Activated T-cell treated with anti-CD3 and anti-CD28 coated beads for 1 hour (primary cell): ENCODE measurements around the gene ANXA11.
"Not testable (repeated sequence)": the region's sequence is repeated elsewhere in the genome, so short reads cannot be mapped to it uniquely, and the experiment has no call there.

ENCODE experiments used
- DNase-seq: peaks from one replicate; pipeline ENCODE4 v3.0.0-alpha.2; 2020; ENCODE audit warnings: low read depth

ANXA11 gene

DNA sequence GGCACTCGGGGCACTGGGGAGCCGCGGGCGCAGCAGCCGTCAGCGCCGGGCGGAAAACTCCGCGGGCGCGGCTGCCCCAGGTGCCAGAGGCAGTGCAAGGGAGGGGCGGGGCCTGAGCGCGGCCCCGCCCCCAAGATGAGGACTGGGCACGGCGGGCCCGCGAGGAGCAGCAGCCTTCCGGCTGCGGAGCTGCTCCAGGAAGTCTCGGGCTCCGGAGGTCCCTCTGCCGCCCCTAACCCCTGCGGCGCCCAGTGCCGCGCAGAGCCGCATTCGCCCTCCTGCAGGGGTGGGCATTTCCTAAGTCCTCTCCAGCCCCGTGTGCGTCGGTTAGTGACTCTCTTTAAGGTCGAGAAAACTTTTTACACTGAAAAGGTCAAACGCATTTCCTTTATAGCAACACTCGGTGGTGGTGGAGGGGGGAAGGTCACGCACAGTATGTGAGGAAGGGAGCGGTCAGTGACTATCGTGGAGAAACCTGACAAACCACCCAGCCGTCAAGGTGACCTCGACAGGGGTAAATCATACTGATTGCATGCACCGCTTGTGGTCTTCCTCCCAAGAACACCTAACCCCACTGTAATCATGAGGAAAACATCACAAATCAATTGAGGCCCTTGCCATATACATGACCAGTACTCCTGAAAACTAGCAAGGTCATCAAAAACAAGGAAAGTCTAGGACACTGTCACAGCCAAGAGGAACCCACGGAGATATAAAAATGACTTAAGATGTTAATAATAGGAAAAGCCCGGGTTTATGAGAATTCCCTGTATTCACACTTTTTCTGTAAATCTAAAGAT lies at the start of gene ANXA11:
TSS of gene ANXA11 (minus strand) at position 61 of the 800 bp plus-strand sequence. CDS start 32,676 bp downstream, outside the sequence.
- peak; percentile 84 for DNase-seq

DNA sequence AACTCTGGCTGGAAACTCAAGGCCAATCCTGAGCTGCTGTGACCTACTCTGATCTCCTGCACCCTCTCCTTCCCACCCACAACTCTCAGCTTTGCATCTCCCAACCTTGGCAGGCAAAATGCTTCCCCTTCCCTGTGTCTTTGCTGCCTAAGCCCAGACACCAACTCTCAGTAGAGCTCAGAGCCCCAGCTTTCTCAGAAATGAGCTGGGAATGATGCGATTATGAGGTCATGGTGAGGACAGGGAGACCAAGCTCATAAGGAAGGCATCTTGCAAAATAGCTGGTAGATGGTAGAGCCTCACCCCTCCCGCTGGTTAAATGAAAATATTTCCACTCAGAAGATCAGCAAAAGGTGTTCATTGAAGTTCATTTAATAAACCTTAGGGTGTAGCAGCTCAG lies 49.4 kb upstream of the ANXA11 start:
- not testable (repeated sequence) for DNase-seq

DNA sequence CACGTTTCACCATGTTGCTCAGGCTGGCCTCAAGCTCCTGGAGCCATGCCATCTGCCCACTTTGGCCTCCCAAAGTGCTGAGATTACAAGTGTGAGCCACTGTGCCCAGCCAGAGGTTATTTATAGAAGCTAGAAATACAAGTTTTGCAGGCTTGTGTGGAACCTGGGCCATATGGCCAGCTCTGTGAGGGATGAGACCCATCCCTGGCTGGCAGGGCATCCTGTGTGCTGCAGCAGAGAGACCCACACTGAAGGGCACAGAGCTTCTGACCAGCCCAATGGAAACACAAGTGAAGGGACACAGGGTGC lies 48.6 kb upstream of the ANXA11 start:
- DNase-seq = not testable (repeated sequence)

DNA sequence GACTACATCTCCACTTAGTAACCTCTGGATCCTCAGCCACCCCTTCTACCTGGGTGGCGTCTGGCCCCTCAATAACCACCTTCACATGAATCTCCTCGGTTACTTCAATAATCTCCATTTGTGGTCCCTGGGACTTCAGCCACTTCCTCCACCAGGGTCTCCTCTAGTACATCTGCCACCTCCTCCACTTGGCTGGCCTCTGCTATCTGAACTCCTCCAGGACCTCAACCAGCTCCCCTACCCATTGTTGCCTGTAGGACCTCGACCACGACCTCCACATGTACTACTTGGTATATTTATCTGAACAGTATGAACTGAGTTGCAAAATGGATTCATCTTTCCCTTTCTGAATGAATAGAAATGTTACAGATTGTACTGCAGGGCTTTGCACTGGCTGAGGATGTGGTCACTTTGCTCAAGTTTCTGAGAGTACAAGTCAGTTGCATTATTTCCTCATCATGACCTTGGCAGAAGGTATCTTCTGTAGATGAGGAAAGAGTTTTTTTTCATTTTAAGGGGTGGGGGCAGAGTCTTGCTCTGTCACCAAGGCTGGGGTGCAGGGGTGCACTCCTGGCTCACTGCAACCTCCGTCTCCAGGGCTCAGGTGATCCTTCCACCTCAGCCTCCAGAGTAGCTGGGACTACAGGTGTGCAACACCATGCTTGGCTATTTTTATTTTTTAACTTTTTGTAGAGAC lies 48.1 kb upstream of the ANXA11 start:
- DNase-seq = no peak

DNA sequence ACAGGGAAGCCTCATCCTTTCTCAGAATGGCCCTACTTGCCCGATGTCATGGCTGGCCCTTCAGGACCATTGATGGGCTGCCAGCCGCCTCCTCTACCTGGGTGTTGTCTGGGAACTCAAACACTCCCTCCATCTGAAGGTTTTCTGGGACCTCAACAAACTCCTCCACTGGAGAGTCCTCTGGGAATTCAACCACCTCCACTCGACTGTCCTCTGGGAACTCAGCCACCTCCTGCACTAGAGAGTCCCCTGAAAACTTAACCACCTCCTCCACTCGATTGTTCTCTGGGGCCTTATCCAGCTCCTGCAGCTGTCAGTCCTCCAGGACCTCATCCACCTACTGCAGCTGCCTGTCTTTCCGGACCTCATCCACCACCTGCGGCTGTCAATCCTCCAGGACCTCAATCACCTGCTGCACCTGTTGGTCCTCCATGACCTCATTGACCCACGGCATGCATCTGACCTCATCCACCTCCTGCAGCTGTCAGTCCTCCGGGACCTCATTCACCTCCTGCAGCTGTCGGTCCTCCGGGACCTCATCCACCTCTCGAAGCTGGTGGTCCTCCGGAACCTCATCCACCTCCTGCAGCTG lies 47.1 kb upstream of the ANXA11 start:
- no peak for DNase-seq

DNA sequence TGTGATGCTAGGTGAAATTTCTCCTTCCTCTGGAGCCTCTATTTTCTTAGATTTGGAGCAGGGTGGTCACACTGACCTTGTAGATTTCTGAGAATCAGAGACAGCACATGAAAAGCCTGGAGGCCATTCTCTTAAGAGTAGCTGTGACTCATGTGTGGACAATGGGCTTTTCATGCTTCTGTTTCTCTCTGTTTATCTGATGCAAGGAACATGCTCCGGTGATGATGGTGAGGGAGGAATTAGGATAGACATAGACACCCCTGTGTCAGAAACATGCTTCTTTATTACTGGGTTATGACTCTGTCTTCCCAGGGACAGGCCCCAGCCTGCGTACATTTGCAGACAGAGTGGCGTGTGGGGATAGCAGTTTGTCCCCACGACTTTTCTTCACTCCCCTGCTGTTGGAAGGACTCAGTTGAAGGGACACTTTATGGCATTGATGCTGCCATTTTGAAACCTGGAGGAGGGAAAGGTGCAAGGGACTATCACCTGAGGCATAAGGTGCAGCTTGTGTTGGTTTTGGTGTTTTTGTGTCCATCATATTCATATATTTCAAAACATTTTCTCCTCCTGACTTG lies 46.5 kb upstream of the ANXA11 start:
- not testable (repeated sequence) for DNase-seq

DNA sequence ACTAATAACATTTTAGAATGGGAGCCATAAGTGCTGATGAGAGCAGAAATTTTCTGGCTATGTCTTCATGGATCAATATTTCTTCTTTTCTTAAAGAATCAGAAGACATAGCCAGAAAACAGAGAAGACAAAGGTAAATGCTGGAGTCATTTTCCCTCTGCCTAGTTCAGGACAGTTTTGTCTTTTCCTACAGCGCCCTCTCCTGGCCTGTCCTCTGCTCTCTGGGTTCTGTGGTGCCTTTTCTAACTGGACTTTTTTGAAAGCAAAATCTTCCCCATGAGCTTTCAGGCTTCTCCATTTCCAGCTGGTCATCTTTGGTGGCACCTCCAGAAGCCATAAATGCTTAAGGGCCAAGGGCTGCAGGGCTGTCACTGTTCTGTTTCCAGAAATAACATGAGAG lies 45.1 kb upstream of the ANXA11 start:
- DNase-seq = not testable (repeated sequence)

DNA sequence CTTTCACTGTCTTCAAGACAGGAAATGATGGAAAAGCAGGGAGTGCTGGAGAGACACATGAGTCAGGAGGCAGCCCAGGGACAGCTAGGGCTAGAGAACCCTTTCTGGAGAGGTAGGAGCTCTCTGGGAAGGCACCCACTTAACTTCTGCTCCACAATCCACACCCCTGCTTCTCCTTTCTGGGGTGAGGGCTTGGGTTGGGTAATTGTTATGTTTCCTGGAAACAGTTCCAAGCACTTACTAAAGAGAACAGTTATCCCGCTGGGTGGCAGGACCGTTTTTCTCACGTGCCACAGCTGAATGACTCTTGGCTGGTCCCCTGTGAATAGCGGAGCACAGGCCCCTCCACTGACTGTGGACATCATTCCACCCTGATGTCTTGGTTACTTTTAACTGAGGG lies 44.6 kb upstream of the ANXA11 start:
- not testable (repeated sequence) for DNase-seq

DNA sequence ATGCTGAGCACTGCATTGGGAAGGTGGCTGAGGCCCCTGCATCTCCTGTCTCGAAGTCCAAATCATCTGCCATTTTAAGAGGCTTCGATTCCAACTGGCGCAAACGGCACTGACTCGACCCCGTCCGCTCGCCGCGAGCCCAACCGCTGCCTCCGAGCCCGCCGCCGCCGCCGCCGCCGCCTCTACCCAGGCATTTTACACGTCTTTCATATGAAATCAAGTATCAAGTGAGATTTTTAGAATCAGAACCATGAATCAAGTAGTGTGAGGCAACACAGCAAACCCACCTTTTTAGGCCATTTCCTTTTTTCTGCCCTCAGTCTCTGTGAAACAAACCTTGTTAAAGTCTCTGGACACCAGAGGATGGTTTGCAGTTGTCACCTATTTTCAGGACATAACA lies 42.3 kb upstream of the ANXA11 start:
- not testable (repeated sequence) for DNase-seq

DNA sequence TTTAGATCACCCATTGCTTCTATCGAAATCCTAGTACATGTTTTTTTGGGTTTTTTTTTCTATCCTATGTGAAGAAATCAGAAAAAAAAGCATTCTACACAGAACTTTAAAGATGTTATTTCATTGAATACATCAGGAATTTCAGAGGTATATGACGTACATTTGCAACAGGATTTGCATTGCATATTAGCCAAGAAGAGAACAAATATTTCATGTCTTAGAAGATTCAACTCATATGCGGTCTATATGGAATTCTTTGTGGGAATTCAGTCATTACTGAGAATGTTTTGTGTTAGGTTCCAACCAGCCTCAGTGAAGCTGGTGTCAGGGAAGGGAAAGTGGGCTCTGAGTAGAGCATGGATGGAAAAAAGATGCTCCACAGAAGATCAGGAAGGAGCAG lies 39.0 kb upstream of the ANXA11 start:
- DNase-seq = not testable (repeated sequence)

DNA sequence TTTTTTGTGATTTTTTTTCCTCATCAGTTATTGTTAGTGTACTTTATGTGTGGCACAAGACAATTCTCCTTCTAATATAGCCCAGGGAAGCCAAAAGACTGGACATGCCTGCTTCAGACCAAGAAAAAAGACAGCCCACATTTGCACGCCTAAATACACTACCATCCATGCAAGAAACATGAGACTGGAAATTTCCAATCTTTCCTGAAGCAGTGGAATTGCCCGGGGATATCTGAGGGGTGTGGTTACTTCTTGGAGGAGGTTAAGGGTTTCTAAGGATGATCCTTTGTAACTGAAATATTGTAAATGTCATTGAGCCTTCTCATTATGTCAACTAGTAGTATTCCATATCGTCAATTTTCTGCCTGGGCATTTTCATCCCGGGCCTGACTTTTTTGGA lies 37.0 kb upstream of the ANXA11 start:
- not testable (repeated sequence) for DNase-seq

DNA sequence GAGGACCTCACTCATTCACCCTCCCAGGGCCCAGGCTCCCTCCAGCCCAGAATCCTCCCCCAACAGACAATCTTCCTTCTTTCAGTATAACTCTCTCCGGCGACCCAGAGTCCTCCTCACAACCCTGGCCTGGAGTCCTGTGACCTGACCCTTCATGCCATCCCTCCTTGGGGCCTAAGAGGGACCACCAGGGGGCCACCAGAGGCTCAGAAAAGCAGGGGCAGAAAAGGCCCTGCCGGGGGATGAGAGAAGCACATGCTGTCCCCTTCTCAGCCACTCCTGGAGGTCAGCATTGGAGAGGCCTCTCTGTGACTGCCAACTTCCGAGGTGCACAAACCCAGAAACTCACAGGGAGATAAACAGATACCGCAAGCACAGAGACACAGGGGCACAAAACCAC lies 31.1 kb upstream of the ANXA11 start:
- DNase-seq = not testable (repeated sequence)

DNA sequence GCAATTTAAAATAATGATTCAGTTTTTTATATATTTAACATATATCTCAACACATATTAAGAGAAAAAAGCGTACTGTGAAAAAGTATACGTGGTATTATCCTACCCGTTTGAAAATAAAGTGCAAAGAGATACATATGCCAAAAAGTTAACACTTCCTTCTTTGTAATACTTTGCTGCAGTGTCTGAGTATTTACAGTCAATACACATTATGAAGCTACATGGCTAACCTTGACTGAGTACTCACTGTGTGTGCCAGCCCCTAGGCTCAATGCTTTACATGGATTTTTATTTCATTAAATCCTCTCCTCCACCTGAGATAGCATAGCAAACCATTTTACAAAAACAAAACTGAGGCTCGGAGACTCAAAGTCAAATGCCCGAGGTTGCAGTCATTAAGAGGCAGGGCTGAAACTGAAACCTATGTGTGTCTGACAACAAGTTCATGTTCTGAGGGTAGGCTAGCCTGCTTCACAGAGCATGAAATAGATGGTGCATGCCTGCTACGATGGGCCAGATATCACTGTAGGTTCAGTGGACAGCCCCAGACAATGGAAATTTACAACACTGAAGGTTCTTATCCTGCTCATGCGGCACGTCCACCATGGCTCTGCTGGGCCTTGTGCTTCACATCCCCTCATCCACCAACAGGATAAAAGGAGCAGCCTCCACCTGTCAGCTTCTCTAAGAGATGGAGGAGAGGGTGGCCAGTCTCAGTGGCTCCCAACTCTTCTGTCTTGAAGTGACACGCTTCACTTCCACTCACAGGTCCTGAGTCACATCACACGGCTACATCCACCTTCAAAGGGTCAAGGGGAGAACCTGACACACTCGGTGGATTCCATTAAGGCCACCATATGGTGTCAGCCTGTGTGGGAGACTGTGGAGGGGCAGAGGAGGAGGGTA lies 29.2 kb upstream of the ANXA11 start:
- DNase-seq = not testable (repeated sequence)

DNA sequence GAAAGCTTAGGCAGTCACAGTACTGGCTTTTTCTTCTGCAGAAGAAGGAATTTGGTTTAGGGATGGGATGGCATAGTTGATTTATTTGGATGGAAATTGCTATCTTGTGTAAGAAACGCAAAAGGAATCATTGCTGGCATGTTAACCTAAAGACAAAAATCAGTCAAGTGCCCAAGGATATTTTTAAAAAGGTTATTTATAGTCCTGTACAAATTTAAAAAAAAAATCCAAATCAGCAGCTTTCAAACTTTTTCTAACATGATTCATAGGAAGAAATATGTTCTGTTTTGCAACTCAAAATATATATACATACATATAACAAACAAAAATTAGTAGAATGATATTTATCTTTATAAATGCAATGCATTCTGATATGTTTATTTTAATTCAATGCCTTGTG lies 28.5 kb upstream of the ANXA11 start:
- not testable (repeated sequence) for DNase-seq

DNA sequence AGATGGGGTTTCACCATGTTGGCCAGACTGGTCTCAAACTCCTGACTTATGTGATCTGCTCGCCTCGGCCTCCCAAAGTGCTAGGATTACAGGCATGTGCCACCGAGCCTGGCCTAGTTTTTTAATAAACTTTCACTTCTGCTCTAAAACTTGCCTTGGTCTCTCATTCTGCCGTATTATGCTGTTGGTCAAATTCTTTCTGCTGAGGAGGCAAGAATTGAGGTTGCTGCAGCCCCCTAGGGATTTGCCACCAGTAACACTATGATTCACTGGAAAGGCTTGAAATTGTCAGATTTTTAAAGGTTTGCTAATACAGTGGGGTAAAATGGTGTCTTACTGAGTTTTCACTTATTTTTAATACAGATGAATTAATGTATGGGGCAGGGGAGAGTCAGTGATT lies 21.4 kb upstream of the ANXA11 start:
- DNase-seq = not testable (repeated sequence)

DNA sequence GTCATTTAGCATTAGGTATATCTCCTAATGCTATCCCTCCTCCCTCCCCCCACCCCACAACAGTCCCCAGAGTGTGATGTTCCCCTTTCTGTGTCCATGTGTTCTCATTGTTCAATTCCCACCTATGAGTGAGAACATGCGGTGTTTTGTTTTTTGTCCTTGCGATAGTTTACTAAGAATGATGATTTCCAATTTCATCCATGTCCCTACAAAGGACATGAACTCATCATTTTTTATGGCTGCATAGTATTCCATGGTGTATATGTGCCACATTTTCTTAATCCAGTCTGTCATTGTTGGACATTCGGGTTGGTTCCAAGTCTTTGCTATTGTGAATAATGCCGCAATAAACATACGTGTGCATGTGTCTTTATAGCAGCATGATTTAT lies 17.7 kb upstream of the ANXA11 start:
- not testable (repeated sequence) for DNase-seq

DNA sequence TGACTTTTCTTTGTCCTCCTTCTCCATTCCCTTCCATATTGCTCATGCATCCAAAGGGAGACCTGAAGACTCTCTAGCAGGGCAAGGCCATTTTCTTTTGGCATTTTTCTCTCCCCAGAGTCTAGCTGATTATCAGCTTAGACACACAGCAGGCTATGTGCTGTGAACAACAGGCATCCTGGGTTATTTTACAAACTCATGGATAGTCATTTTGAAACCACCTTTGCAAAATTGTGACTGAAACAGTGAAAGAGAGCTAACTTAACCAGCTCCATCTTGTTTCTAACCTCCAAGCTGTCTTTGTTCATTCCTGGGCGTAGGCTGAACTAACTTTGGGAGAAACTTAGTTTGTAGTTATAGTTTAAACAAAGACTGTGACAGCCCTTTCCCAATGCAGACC lies 13.5 kb upstream of the ANXA11 start:
- DNase-seq = not testable (repeated sequence)

DNA sequence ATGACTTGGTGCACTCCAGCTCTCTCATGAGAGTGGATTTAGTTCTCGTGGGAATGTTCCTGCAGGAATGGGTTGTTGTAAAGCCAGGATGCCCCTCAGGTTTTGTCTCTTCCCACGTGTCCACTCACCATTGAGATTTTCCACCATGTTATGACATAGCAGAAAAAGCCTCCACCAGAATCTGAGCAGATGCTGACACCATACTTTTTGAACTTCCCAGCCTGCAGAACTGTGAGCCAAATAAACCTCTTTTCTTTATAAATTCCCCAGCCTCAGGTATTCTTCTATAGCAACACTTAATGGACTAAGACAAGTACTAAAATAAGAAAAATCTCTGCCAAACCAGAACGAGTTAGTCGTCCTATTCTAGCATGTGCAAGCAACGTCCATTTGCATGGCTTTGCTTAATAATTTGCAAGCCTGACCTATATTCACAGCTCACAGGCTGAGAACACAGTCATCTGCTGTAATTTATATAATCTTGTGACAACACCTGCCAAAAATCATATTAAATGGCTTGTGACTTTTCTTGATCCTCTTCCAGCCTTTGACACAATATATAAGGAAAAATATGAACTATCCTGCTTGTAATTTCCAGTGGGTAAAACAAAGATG lies 9.1 kb upstream of the ANXA11 start:
- not testable (repeated sequence) for DNase-seq

DNA sequence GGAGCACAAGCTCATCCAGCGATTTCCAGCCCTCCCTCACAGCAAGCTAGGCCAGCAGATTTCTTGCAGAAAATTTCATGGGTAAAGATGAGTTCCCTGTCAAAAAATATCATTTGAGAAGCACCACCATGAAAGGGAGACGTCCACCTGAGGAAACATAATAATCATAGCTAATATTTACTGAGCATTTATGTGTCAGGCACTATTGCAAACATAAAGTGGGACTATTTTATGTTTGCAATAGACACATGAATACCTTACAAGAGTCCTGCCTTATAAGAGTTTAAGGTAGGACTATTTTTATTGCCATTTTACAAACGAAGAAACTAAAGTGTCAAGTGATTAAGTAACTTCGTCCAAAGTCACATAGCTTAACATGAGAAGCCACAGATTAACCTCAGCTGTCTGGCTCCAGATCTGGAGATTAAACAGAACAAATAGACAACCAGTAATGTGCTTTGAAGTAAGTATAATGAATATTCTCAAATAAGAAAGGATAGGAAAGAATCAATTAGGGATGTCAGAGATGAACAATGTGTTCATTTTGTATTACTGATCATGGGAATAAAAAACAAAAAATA lies 7.3 kb upstream of the ANXA11 start:
- not testable (repeated sequence) for DNase-seq

DNA sequence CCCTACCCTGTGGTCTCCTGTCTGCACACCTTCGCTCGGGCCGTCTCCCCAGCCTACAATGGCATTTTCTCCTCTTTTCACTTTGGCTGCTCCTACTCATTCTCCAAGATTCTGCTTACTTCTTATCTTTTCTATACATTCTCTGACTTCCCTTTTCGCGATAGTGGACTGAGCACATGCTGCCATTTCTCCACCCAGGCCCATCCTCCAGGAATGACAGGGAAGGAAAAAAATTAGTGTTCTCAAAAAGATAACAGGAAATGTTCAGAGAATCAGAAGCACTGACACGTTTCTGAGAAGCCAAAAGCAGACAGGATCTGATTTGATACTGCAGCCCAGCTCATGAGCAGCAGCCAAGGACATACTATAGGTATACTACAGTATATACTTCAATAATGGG lies 6.4 kb upstream of the ANXA11 start:
- DNase-seq = no peak

DNA sequence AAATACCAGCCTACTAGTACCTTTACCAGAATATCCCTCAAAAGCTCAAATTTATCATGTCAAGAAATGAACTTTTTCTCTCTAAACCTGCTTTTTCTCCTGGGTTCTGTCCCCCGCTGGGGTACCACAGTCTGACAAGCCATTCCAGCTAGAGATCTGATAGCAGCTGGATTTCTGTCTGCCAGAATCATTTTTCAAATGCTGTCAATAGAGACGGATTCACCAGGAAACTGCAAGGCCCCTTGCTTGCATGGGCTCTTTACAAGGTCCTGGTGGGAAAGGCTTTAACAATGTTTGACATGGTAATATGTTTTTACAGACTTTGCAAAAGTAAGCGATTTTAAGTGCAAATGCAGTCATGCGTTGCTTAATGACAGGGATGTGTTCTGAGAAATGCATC lies 4.9 kb upstream of the ANXA11 start:
- no peak for DNase-seq
